MG63 (cell line): ENCODE results near the gene ADGRG6. TPM values are rescaled to one million over a fixed set of nuclear protein-coding genes. Genes with fewer than 3 reads are reported as not detected.
"Not testable (repeated sequence)": the region's sequence is repeated elsewhere in the genome, so short reads cannot be mapped to it uniquely, and the experiment has no call there.

Experiments
- DNase-seq: peaks from one replicate; pipeline ENCODE4 v3.0.0-alpha.2; 2020
- H3K27me3 ChIP-seq: fragments of 250-450 bp; sonication (Bioruptor Pico); 2 replicates; pipeline ENCODE4 v1.5.1; 2020; ENCODE audit warnings: mild to moderate bottlenecking, moderate library complexity
- H3K36me3 ChIP-seq: fragments of 250-450 bp; sonication (Bioruptor Pico); 2 replicates; pipeline ENCODE4 v1.5.1; 2020; ENCODE audit warnings: mild to moderate bottlenecking, moderate library complexity
- H3K4me3 ChIP-seq: fragments of 250-450 bp; sonication (Bioruptor Pico); 2 replicates; pipeline ENCODE4 v1.5.1; 2020; ENCODE audit warnings: mild to moderate bottlenecking, moderate library complexity
- H3K9me3 ChIP-seq: fragments of 250-450 bp; sonication (Bioruptor Pico); 2 replicates; pipeline ENCODE4 v1.5.1; 2020; ENCODE audit warnings: mild to moderate bottlenecking, moderate library complexity
- total RNA-seq: library from RNA; depleted of rRNA; stranded (reverse); fragments of >200 nt; shearing (Covaris generic); gene quantifications from 2 replicates; pipeline ENCODE4 v1.2.3, GENCODE V29; 2014; ENCODE audit warnings: low replicate concordance

The ADGRG6 gene
- total RNA-seq, 1 experiment from 2014 or later: 0.99 TPM

DNA sequence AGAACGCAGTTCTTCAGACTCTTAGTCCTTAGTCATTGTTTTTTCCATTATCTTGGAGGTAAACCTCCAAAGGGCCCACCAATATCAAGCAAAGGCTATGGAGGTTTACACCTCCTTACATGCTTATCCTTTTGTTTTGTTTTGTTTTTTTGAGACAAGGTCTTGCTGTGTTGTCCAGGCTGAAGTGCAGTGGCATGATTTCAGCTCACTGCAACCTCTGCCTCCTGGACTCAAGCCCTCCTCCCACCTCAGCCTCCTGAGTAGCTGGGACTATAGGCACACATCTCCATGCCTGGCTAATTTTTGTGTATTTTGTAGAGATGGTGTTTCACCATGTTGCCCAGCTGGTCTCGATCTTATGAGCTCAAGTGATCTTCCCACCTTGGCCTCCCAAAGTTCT lies 26.3 kb downstream of the ADGRG6 start:
- H3K27me3 ChIP-seq: no peaks in the 10 kb centered on the region
- H3K4me3 ChIP-seq: no peak overlapping the region
- no peaks in the 10 kb centered on the region for H3K9me3 ChIP-seq
- no peaks in the 10 kb centered on the region for H3K36me3 ChIP-seq
- DNase-seq: no peak

DNA sequence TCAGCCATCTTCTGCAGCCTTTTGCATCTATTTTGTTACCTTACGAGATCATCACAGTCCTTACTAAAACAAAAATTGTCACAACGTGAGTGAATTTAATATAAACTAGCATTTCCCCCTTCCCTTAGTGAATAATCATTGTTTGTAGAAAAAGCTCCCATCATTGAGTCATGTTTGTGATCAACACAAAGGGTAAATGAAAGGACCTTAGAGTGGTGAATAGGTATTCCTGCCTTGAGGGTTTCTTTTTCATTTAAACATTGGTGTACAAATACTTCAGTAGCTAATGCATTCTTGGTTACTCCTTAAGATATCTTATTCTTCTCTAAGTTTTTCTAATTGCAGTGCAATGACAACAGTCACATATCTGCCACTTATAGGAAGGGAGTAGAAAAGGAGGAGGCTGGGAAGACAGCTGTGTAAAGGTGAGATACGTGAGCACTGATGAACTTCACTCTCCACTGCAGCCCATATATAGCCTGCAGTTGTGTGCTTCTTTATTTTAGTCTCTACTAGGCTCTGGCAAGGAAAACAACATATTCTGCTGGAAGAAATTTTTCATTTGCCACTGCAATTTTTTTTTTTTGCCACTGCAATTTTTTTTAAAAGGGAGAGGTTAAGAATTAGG lies 27.8 kb downstream of the ADGRG6 start:
- no peak overlapping the region for H3K4me3 ChIP-seq
- no peaks in the 10 kb centered on the region for H3K27me3 ChIP-seq
- no peaks in the 10 kb centered on the region for H3K9me3 ChIP-seq
- no peaks in the 10 kb centered on the region for H3K36me3 ChIP-seq
- DNase-seq: no peak

DNA sequence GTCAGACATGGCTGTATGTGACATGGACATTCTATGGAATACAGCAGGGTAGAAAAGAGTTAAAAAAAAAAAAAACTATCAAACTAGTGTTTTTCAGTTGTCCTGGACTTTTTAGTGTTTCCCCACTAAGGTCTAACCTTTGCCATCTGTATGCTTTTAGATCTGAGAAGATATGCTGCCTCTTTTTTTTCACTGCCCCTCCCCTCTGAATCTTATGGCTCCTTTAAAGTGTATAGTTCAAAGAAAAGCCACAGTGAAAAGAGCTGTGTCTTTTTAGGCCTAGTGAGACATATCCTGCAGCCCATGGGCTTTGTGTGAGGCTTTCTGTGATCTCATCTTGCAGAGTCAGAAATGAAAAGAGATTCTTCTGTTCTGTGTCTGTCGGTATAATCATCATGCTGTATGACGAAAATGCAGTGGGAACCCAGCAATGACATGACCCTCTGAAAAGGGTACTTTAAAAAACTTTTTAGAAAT lies 29.3 kb downstream of the ADGRG6 start:
- no peaks in the 10 kb centered on the region for H3K27me3 ChIP-seq
- no peak overlapping the region for H3K4me3 ChIP-seq
- no peak for DNase-seq
- H3K9me3 ChIP-seq: no peaks in the 10 kb centered on the region
- H3K36me3 ChIP-seq: no peaks in the 10 kb centered on the region

DNA sequence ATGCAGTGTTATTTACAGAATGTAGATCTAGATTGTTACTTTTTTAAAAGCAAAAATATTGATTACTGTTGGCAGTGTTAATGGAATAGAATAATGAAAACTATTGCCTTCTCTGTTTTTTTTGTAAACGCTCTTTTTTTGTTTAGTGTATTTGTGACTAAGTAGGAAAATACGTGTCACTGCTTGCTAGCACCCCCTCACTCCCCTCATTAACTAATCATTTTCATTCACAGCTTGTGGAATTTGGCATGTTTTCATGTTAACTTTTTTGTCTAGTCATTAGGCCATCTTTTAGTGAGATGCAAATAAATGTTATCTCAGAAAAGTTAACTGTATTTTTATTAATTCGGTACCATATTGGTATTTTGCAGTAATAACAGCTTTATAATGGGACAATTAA lies 29.8 kb downstream of the ADGRG6 start:
- H3K27me3 ChIP-seq: no peaks in the 10 kb centered on the region
- no peaks in the 10 kb centered on the region for H3K9me3 ChIP-seq
- DNase-seq: no peak
- no peaks in the 10 kb centered on the region for H3K36me3 ChIP-seq
- no peak overlapping the region for H3K4me3 ChIP-seq

DNA sequence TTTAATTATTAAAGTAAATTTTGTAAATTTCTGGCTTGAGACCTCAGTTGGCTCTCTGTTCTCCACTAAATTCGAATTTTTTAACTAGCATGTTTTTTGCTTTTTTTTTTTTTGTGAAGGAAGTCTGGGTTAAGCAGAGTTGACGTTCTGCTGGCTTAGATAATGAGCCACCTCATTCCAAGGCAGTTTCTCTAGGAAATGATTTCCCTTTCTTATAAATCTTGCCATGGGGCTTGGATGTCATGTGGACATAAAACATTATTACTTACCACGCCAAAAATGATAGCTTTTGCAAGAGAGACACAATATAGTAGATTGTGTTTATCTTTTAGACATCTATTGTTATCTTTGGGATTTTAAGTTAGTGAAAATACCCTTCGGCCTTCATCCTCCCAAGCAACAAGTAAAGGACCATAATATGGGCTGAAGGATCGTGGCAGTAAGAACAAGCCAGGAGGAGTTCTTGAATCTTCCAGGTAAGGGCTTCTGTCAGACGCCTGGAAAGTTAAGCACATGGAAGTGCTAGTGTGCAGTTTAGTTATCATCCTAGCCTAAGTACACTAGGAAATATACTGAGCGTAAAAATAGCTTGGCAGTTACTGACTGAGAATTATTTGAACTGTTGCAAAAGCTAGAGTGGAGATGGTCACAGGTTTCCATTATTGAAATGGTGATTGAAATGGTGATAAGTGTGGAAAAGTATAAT lies 30.7 kb downstream of the ADGRG6 start:
- DNase-seq: no peak
- Histone ChIP-seq H3K9me3 (no peaks in the 10 kb centered on the region), H3K4me3 (no peak overlapping the region)

DNA sequence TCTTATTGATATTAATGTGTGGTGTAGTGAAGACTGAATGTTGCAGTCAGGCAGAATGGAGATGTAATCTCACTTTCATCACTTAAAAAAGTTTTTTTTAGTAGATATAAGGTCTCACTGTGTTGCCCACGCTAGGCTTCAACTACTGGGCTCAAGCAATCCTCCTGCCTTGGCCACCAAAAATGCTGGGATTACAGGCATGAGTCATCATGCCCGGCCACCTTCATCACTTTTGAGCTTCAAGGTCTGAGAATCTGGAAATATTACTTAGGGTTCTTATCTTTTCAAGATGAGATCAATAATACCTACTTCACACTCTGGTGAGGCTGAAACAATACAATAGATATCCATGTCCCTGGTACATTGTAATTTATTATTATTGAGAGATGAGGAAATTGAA lies 31.6 kb downstream of the ADGRG6 start:
- H3K36me3 ChIP-seq: no peaks in the 10 kb centered on the region
- H3K27me3 ChIP-seq: no peaks in the 10 kb centered on the region
- no peak overlapping the region for H3K4me3 ChIP-seq
- no peak for DNase-seq
- no peaks in the 10 kb centered on the region for H3K9me3 ChIP-seq

More for the DNA sequence above, 30.7 kb downstream of the ADGRG6 start:
- Histone ChIP-seq H3K27me3 (no peaks in the 10 kb centered on the region), H3K36me3 (no peaks in the 10 kb centered on the region)

DNA sequence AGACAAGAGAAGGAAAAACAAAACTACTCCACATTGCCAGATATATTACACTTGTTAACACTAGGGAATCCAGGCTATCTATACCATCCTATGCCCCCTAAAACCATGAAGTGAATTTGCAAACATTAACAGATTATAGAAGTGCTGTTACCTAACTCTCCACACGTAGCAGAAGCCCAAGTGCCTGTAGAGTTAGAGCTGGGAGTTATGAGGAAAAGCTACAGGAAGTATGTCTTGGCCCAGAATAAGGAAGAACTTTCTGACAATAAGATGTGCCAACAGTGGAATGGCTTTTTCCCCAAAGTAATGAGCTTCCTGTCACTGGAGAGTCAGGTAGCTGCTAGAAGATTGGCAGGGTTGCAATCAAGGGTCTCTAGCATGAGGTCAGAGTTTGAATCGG lies 32.5 kb downstream of the ADGRG6 start:
- Histone ChIP-seq H3K4me3 (no peak overlapping the region), H3K27me3 (no peaks in the 10 kb centered on the region), H3K9me3 (no peaks in the 10 kb centered on the region), H3K36me3 (no peaks in the 10 kb centered on the region)
- DNase-seq: no peak

DNA sequence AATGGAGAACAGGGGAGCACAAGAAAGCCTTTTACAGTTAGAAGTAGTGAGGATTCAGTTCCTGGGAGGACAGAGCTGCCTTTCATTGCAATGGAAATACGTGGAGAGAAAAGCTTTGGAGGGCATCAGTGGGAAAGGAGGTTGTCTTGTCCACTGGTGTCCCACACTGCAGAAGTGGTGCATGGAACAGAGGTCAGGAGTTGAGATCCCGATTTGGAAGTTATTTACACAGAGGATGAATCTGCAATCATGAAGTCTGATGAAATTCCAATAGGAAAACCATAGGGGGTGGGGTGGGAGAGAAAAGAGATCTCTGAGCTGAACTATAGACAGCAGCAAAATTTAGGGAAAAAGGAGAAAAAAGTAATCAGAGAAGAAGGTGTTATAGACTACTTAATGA lies 33.6 kb downstream of the ADGRG6 start:
- no peak overlapping the region for H3K4me3 ChIP-seq
- H3K9me3 ChIP-seq: no peaks in the 10 kb centered on the region
- no peaks in the 10 kb centered on the region for H3K27me3 ChIP-seq
- DNase-seq: no peak
- no peaks in the 10 kb centered on the region for H3K36me3 ChIP-seq

DNA sequence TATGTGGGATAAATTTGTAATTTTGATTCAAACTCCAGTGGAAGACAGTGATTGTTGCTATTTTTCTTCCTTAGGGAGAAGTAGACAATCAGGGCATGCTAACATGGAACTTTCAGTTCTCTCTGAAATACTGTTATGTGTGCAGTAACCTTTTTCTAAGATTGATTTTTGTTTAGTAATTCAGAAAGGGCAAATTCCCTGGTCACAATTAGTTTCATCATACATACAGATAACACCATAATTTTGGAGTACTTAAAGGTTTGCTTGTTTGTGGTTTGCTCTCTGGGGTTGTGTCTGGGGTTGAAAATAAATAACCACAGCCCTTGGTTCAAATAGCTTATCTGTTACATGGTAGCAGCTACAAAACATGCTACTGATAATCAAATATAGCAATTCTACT lies 34.4 kb downstream of the ADGRG6 start:
- H3K4me3 ChIP-seq: no peak overlapping the region
- H3K27me3 ChIP-seq: no peaks in the 10 kb centered on the region
- H3K36me3 ChIP-seq: no peaks in the 10 kb centered on the region
- no peak for DNase-seq
- no peaks in the 10 kb centered on the region for H3K9me3 ChIP-seq

DNA sequence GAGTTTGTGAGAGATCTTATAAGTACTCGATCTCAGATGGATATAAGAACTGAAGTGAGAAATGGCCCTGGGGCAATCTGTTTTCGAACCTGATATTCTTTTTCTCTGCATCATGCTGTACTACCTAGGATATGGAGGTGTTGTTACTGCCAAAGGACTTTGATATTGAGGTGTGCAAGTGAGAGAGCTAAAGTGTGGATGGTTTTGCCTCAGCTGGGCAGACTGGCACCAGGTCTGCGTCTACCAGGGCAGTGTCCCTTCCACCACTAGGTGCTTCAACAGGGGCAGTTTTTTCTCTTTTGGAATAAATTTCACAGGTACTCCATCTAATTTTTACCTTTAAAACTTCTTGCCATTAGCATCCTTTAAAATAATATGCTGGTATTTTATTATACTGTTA lies 35.0 kb downstream of the ADGRG6 start:
- Histone ChIP-seq H3K9me3 (no peaks in the 10 kb centered on the region), H3K36me3 (no peaks in the 10 kb centered on the region), H3K27me3 (no peaks in the 10 kb centered on the region), H3K4me3 (no peak overlapping the region)
- no peak for DNase-seq

DNA sequence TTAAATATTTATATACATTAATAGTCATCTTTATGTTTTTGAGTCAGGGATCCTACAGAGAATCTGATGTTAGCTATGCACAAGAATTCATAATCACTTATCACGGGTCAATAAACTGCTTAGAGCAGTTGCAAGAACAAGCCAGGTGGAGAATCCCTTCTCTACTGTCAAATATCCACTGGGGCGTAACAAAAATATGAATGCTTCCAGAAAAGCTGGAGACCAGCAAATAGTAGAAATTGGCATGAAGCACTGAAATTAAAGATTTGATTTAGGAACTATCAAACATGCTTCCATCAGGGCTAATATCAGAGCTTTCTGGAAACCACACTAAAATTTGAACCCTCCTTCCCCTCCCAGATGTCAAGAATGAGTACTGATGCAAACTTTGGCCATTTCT lies 37.3 kb downstream of the ADGRG6 start:
- Histone ChIP-seq H3K4me3 (no peak overlapping the region), H3K36me3 (no peaks in the 10 kb centered on the region), H3K27me3 (no peaks in the 10 kb centered on the region), H3K9me3 (0 out of 2 replicates have a peak, but pooled peaks cover 2% of the 10 kb centered on the region)
- no peak for DNase-seq

DNA sequence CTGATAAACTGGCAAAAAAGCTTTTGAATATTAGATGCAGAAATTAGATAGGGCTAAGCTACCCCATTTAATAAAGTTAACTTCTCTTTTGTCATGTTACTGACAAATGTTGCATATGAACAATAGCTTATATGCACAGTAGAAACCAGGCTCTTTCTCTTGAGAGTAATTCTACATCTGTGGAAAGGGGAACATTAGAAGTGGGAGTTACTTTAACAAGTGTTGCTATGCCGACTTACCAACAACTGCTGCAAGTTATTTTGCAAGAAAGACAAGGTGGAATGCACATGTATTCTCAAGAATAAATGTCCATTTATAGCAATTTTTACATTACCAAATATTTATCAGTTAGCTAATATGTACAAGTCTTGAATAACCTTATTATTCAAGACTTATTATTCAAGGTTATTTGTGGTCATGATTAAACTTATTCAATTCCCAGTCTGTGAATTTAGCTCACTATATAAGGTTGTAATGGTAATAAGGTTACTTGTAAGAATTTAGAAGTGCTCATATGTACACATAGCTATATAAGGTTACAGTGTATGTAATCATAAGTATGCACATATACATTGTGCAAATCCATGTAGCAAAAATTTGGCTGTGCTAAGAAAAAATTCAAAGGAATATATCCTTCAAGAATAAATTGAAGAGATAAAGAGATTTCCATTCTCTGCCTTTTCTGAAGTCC lies 38.3 kb downstream of the ADGRG6 start:
- 0 out of 2 replicates have a peak, but pooled peaks cover 2% of the 10 kb centered on the region for H3K9me3 ChIP-seq

DNA sequence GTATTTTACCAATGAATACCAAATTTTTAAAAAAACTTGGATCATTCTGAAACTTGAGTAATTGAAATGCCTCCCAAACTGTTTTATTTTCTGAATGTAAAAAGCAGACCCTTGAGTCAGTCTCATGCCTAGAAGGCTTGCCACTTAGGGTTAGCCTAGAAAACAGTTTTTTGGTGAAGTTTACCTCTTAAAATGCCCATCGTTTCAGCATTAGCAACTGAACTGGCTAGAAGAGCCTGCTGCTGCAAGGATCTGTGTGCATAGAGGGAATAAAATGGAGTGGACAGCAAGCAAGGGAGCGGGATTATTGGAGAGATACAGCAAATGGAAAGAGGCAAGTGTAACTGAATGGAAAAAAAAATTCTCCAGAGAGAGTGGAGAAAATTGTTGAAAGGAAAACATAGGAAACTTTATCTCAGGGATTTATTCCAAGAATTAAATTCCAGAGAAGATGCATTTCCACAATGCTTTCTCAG lies 40.1 kb downstream of the ADGRG6 start:
- H3K4me3 ChIP-seq: no peak overlapping the region
- DNase-seq: no peak
- H3K36me3 ChIP-seq: no peaks in the 10 kb centered on the region
- no peaks in the 10 kb centered on the region for H3K27me3 ChIP-seq
- 0 out of 2 replicates have a peak, but pooled peaks cover 2% of the 10 kb centered on the region for H3K9me3 ChIP-seq

More for the DNA sequence above, 38.3 kb downstream of the ADGRG6 start:
- Histone ChIP-seq H3K4me3 (no peak overlapping the region), H3K27me3 (no peaks in the 10 kb centered on the region), H3K36me3 (no peaks in the 10 kb centered on the region)
- no peak for DNase-seq

DNA sequence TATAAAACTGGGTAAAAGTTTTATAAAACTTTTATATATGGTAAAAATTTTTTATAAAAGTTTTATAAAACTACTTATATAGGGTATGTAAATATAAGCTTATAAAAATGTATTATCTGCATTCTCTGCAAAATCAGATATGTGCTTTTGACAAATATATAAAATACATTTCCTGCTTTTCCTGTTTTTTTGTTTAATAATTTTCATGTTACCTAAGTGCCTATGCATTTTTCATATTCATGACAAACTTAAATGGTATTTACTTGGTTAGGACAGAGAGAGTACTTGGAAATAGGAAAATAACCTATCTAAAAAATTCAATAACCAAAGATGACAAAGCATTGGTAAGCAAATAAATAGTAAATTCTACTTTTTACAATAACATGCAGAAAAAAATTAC lies 41.2 kb downstream of the ADGRG6 start:
- H3K36me3 ChIP-seq: no peaks in the 10 kb centered on the region
- no peaks in the 10 kb centered on the region for H3K27me3 ChIP-seq
- DNase-seq: no peak
- H3K4me3 ChIP-seq: no peak overlapping the region
- H3K9me3 ChIP-seq: 0 out of 2 replicates have a peak, but pooled peaks cover 2% of the 10 kb centered on the region

DNA sequence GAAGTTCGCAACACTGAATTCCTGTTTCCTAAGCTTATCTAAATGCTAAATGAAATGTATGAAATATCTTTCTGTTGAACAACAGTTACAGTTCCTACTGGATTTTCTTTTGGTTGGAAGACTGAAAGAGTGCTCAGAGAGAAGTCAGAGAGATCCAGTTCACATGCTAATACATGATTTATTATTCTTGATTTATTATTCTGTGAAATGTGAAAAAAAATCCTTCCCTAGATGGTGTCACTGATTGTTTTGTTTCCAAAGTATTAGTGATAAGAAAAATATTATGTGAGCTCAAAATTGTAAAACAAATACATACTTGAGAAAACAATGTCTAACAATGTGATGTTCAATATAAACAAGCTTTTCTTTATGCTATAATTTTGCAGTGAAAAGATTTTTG lies 42.1 kb downstream of the ADGRG6 start:
- Histone ChIP-seq H3K9me3 (0 out of 2 replicates have a peak, but pooled peaks cover 2% of the 10 kb centered on the region), H3K27me3 (no peaks in the 10 kb centered on the region), H3K4me3 (no peak overlapping the region), H3K36me3 (no peaks in the 10 kb centered on the region)
- DNase-seq: no peak

DNA sequence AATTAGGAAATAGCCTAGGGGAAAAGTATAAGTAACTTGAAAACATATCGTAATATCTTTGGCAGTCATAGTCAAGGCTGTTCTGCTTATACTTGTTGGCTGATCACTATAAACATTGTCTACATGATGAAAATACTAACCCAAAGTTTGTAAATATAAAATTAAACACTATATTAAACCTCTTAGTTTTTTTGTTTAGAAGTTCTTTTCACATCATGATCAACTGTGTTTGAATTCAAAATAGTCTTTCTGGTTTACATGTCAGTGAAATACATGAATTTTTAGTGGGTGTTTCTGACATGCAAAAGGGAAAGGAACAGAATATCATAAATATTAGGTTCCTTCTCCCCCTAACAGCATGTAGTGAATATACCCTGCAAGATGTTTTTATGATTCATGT lies 43.5 kb downstream of the ADGRG6 start:
- H3K27me3 ChIP-seq: no peaks in the 10 kb centered on the region
- no peak overlapping the region for H3K4me3 ChIP-seq
- H3K36me3 ChIP-seq: no peaks in the 10 kb centered on the region
- no peak for DNase-seq
- H3K9me3 ChIP-seq: 0 out of 2 replicates have a peak, but pooled peaks cover 2% of the 10 kb centered on the region

DNA sequence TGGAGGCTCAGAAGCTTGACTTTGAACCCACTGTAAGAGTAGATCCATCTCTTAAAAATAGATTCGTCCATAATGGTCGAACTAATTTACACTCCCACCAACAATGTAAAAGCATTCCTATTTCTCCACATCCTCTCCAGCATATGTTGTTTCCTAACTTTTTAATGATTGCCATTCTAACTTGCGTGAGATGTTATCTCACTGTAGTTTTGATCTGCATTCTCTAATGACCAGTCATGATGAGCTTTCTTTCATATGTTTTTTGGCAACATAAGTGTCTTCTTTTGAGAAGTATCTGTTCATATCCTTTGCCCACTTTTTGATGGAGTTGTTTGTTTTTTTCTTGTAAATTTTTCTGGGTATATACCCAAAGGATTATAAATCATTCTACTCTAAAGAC lies 44.4 kb downstream of the ADGRG6 start:
- not testable (repeated sequence) for H3K27me3 ChIP-seq, H3K9me3 ChIP-seq, H3K4me3 ChIP-seq, DNase-seq, H3K36me3 ChIP-seq
